Activated naive CD4-positive, alpha-beta T cell (primary cell): ENCODE data around the gene SIDT2.
A peak's percentile ranks its signal among the peaks of the same experiment; 100 is the strongest.
"Not testable (repeated sequence)": the region's sequence is repeated elsewhere in the genome, so short reads cannot be mapped to it uniquely, and the experiment has no call there.

Experiments used
- DNase-seq, 4 experiments: peaks; one replicate each; lab custom pipeline; 2025; lab: John Stamatoyannopoulos, UW

Gene SIDT2

GRCh38 chr11:117178210-117179034 lies at the start of gene SIDT2:
Gene SIDT2 (plus strand): TSS chr11:117178743. CDS start chr11:117179264, 521 bp downstream.
- DNase-seq = peak; percentile 63 to 81 (median 74)

GRCh38 chr11:117130396-117130795 lies 48.1 kb upstream of the SIDT2 start:
- not testable (repeated sequence) for DNase-seq

- no peak for DNase-seq
Measured at GRCh38 chr11:117130879-117131278, 47.7 kb upstream of the SIDT2 start.

GRCh38 chr11:117134431-117134830 lies 44.1 kb upstream of the SIDT2 start:
- DNase-seq = no peak

DNA sequence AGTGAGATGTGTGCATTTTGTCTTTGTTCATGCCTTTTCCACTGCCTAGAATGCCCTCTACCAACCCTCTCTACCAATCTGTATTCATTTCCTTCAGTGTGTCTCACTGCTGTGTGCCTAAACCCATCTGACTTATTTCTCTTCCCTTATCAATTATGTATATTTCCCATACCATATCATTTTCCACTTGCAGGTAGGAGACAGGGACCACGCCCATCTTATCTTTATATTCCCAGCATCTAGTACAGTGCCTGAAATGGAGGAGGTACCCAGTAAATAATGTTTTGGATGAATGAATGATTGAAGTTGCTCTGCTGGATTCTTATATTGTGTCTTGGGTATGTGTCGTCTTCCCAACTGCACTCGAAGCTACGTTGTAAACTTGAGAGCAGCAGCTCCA lies 43.6 kb upstream of the SIDT2 start:
- DNase-seq = not testable (repeated sequence)

DNA sequence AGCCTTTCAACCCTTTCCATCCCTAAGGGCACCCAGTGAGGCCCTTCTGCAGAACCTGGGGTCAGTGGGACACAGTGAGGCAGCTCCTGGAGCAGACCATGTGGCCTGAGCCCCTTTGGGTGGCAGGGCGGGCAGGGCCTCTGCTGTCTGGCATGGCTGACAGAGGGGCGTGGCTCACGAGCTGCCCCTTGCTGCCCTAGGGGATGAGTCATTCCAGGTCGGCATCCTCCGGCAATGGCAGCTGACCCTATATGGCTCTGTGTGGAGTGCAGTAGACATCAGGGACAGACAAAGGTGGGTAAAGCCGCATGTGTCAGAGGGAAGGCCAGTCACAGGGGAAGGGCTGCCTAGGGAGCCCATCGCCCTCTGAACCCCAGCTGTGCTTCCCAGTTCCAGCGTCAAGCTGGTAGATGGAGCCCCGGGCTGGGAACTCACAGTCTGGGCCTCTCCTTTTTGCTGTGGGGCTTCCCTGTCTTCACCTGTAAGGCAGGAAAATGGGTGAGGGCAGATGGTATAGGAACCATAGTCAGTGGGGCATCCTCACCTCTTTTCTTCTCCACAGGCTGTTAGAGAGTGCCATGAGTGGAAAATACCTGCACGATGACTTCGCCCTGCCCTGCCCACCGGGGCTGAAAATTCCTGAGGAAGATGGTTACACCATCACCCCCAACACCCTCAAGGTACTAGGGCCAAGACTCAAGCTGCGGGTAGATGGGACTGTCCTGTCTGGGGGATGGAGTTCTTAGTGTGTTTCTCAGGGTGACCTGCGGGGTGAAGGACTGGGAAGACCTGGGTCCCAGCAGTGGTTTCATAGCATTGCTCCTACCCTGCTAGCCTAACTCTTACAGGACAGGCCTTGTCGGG lies 41.1 kb upstream of the SIDT2 start:
- not testable (repeated sequence) for DNase-seq

DNA sequence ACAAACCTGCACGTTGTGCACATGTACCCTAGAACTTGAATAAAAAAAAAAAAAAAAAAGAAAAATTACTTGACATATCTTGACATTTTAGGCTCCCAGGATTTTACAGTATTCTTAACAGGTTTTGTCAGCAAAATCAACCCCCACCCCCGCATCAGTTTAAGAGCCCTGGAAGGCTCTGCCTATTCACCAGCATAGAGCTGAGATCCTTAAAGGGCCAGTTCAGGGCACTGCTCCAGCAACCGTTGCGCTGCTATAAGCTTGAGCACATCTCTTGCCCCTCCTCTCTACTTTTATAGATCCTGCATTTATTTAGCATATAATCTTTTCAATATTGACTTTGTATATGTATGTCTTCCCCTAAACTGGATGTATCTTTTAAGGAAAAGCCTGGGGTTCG lies 35.2 kb upstream of the SIDT2 start:
- peak in 1 of 4 experiments; percentile 12 for DNase-seq

DNA sequence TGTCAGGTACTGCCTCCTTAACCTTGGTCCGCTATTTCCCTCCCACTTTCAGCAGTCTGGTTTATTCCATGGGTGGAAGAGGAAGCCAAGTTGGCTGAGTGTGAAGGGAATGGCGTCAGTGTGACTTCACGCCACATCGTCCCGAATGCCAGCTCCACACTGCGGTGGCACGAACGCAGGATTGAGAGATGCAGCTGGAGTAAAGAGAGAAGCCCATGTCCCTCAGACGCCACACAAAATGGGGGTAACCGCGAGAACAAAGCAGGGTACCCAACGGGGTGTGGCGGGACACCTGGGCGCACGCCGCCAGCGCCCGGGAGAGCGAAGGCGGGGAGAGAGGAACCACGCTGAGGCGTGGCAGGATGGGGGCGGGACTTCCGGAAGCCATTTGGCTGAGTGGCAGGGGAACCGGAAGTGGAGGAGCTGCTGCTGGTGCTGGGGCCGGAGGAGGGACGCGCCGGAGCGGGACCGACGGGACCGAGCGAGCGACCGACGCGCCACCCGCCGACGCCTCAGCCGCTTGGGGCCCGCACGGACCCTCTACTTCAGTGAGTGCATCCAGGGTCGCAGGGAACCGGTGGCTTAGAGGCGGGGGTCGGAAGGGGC lies 34.6 kb upstream of the SIDT2 start, which contains the start of gene PAFAH1B2:
TSS of gene PAFAH1B2 (plus strand) at position 417 of the 606 bp plus-strand sequence. CDS start 8,161 bp downstream, outside the sequence.
- peak; percentile 71 to 94 (median 86) for DNase-seq

DNA sequence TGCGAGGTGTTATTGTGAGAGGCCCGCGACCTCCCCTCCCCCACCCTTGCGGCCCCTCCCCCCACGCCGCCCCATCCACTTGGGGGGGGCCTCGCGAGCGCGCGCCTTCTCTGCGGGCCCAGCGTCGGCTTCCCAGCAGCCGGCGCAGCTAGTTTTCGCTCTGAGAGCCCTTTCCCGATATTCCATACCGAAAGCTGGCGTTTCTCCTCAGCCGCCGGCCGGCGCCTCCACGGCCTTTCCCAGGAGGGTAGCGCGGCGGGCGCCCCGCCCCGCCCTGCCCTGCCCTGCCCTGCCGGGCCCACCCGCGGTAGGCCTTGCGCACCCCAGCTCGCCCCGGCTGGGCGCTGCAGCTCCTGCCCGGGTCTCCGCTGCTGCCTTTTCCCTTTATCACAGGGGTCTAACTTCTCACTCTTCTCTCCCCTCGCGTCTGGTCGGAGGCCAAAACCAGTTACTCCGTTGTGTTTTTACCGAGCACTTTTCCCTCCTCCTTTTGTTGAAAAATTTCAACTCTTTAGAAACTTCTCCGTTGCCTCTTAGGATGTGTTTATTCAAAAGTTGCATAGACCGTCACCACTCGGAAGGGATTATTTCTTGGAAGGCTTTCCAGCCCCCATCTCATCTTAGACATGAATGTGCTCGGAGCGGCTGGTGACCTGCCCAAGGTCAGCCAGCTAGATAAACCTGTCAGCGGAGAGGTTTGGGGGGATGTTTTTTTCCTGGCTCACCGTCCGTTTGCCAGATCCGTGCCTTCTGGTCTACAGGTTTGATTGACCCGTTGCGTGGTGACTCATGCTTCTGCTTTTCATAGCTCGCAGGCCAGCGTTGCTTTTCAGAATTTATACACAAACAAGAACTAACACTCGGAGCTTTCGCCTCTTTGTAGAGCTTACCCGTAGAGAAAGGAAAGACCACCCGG lies 33.8 kb upstream of the SIDT2 start:
- DNase-seq = peak in 2 of 4 experiments; percentile 23 to 65

DNA sequence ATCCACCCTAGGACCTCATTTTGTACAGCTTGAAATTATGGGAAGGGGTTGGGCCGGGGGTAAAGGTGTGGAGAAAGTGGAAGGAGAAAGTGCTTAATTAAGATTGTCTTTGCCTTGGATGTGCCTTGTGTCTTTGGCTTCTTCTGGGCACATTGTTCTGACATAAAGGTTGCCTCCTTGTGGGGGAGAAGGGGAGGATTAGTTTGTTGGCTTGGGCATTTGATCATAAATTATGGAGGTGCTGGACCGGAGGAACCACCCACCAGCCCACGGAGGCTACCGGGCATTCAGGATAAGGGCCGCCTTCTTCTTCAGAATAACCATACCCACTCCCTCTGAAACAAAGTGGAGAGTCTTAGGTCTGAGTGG lies 33.2 kb upstream of the SIDT2 start:
- no peak for DNase-seq

DNA sequence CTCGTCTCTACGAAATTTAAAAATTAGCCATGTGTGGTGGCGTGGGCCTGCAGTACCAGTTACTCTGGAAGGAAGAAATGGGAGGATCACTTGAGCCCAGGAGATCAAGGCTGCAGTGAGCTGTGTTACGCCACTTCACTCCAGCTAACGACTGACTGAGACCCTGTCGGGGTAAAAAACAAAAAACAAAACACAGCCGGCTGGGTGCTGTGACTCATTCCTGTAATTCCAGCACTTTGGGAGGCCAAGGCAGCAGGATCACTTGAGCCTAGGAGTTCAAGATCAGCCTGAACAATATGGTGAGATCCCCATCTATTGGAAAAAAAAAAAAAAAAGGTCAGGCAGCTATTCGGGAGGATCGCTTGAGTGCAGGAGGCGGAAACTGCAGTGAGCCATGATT lies 32.0 kb upstream of the SIDT2 start:
- DNase-seq = no peak

DNA sequence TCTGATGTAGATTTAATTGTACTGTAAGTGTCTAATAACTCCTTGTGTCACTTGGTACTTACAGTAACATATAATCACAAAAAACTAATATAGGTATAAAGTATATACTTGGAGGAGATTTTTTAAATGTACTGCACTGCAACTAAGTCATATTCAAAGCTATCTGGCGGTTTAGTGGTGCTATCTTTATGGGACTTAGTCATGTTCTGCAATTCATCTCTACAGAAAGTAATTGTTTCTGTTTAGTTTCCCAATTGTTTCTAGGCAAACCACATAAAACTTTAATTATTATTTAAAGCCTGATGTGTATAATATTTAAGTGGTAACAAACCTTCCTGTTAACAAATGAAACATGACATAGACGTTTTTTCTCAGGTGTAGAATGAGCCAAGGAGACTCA lies 26.5 kb upstream of the SIDT2 start:
- no peak for DNase-seq

DNA sequence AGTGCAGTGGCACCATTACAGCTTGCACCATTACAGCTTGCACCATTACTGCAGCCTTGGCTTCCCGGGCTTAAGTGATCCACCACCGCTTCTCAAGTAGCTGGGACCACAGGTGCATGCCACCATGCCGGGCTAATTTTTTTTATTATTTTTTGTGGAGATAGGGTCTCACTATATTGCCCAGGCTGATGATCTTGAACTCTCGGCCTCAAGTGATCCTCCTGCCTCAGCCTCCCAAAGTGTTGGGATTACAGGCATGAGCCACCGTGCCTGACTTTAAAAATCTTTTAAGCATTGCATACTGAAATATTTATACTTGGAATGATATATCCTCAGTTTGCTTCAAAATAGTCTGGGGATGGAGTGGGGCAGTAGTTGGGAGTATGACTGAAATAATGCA lies 24.1 kb upstream of the SIDT2 start:
- DNase-seq = no peak

DNA sequence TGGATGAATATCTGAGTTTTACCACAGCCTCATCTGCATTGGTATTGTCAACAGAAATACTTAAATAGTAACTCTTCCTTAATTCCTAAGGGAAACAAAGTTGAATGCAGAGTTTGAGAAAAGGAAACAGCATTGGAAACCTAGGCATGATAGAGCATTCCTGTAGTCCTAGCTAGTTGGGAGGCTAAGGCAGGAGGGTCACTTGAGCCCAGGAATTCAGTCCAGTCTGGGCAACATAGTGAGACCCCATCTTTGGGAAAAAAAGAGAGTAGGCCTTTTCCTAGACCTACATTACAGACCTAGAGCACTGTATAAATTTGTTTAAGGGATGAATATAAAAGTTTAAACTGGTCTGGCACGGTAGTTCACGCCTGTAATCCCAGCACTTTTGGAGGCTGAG lies 21.0 kb upstream of the SIDT2 start:
- DNase-seq = no peak

DNA sequence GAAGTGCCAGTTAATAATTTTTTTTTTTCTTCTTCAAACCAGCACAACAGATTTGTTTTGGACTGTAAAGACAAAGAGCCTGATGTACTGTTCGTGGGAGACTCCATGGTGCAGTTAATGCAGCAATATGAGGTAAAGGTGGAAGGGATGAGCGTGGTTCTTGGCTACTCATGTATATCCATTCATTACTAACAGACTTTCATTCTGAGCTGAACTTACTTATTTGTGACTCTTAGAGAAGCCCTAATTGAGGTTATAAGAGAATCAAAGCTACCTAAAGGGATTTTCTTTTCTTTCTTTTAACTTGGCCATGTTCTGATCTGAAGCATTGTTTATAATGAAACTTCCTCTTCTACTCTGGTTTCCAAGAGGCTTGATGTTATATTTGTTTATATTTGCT lies 18.7 kb upstream of the SIDT2 start:
- DNase-seq = no peak

GRCh38 chr11:117160826-117161225 lies 17.7 kb upstream of the SIDT2 start:
- DNase-seq = no peak

GRCh38 chr11:117166491-117166890 lies 12.1 kb upstream of the SIDT2 start:
- no peak for DNase-seq

DNA sequence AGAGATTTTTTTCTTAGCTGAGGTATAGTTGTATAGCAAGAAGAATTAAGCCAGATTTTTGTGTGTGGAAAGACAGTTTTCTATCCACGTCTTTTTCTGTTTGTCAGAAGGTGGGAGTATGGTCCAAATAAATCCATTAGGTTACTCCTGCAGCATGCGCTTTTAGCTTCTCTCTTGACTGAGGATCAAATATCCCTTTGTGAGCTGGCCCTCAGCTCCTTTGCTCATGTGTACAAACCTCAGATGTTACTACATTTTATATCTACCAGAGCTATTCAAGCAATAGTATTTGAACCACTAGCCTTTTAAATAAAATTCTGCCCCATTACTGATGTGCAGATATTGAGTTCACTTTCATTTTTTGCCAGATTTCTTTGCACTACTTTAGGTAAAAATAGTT lies 8.8 kb upstream of the SIDT2 start:
- no peak for DNase-seq

GRCh38 chr11:117170210-117170609 lies 8.3 kb upstream of the SIDT2 start:
- no peak for DNase-seq

GRCh38 chr11:117171007-117171403 lies 7.5 kb upstream of the SIDT2 start:
- DNase-seq = no peak

DNA sequence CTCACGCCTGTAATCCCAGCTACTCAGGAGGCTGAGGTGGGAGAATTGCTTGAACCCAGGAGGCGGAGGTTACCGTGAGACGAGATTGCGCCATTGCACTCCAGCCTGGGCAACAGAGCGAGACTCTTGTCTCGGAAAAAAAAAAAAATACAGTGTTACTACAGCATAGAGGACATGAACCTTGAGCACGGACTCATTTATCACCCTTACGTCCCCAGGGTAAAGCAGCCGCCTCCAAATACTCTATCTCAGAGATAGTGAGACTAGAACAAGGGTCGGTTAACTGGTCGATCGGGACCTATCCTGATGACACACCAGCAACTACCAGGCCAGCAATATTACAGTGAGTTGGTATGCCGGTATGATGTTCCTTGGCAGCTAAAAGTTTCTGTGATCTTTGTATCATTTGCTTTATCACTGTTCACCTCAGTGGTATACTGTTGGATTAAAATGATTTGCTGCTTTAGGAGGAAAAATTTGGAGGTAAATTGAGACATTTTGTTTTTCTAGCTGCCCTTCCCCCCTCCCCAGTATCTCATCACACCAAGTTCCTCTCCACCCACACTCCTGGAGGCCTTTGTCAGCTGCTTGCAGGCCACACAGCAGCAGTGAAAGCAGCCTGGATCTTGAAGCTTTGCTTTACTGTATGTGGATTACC lies 7.0 kb upstream of the SIDT2 start:
- no peak for DNase-seq
